GM18867 (cell line): ENCODE data around the gene KDR.

Experiments
- ATAC-seq: cut with Tn5 transposase; IDR thresholded peaks from one replicate; pipeline ENCODE4 v1.9.1; 2021; ENCODE audit warnings: mild to moderate bottlenecking, moderate library complexity; ENCODE audit not compliant: unreplicated experiment

KDR gene

GRCh38 chr4:55124322-55125076 lies 896 bp downstream of the KDR start:
- no peak for ATAC-seq

GRCh38 chr4:55123791-55124190 lies 1.6 kb downstream of the KDR start:
- ATAC-seq = no peak

- ATAC-seq = no peak
Observed at GRCh38 chr4:55122235-55122634, 3.2 kb downstream of the KDR start.

- no peak for ATAC-seq
Observed at GRCh38 chr4:55121246-55121645, 4.1 kb downstream of the KDR start.

GRCh38 chr4:55118397-55118796 lies 7.0 kb downstream of the KDR start:
- no peak for ATAC-seq

- ATAC-seq = no peak
Observed at GRCh38 chr4:55117511-55117910, 7.9 kb downstream of the KDR start.

GRCh38 chr4:55116450-55116849 lies 8.9 kb downstream of the KDR start:
- ATAC-seq = no peak

GRCh38 chr4:55111601-55112000 lies 13.8 kb downstream of the KDR start:
- ATAC-seq = no peak

GRCh38 chr4:55110131-55110530 lies 15.3 kb downstream of the KDR start:
- no peak for ATAC-seq

- no peak for ATAC-seq
Observed at GRCh38 chr4:55107054-55107453, 18.3 kb downstream of the KDR start.

- ATAC-seq = no peak
Observed at GRCh38 chr4:55103224-55103623, 22.2 kb downstream of the KDR start.

GRCh38 chr4:55099816-55100215 lies 25.6 kb downstream of the KDR start:
- ATAC-seq = no peak

GRCh38 chr4:55098456-55099204 lies 26.8 kb downstream of the KDR start:
- no peak for ATAC-seq

- no peak for ATAC-seq
Observed at GRCh38 chr4:55096619-55097018, 28.8 kb downstream of the KDR start.

GRCh38 chr4:55096045-55096444 lies 29.4 kb downstream of the KDR start:
- no peak for ATAC-seq

- ATAC-seq = no peak
Observed at GRCh38 chr4:55092504-55092903, 32.9 kb downstream of the KDR start.

GRCh38 chr4:55089916-55090315 lies 35.5 kb downstream of the KDR start:
- no peak for ATAC-seq

GRCh38 chr4:55087913-55088260 lies 37.5 kb downstream of the KDR start:
- no peak for ATAC-seq

GRCh38 chr4:55087009-55087912 lies 38.1 kb downstream of the KDR start:
- ATAC-seq = no peak

GRCh38 chr4:55086578-55086977 lies 38.8 kb downstream of the KDR start:
- no peak for ATAC-seq

GRCh38 chr4:55083735-55084134 lies 41.7 kb downstream of the KDR start:
- ATAC-seq = no peak

- ATAC-seq = no peak
Observed at GRCh38 chr4:55082756-55083155, 42.6 kb downstream of the KDR start.
